OCI-M2 (cell line): ENCODE results near the gene DPYSL3.

Experiments used
- DNase-seq: peaks from one replicate; lab custom pipeline; 2025; ENCODE audit not compliant: unreplicated experiment; lab: John Stamatoyannopoulos, UW

Gene DPYSL3

DNA sequence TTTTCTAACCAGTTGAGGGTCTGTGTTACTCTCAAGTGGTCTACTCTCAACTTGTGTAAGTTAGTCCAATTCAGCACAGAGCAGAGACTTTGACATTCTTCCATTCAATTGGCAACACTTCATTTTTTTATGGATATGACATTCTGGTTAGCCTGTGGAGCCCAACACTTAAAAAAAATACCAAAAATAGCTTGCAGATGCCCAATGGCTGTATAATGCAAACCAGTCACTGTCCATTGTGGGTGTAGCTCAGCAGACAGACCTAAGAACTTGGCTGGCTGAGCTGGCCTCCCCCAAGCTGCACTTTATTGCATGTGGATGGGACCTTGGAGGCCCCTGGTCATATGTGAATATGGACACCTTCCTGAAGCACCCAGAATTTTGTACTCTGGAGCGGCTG is 103.2 kb downstream of the DPYSL3 start:
- DNase-seq, result no peak

DNA sequence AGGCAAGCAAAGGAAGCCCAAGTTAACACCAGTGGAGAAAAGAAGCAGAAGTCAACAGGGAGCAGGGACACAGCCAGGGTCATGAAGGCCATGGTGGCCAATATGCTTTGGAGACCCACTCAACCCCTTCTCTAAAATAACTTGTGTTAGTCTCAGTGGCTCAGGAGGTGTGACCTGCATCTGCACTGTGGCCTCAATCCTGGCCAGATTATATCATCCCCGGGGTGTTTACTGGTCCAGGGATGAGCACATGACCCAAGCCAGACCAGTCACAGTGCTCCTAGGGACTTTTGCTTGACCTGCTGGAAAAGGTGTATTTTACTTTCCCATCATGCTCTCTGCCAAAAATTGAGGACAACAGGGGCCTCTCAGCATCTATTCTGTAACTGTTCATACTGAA is 105.2 kb downstream of the DPYSL3 start:
- DNase-seq, result no peak

DNA sequence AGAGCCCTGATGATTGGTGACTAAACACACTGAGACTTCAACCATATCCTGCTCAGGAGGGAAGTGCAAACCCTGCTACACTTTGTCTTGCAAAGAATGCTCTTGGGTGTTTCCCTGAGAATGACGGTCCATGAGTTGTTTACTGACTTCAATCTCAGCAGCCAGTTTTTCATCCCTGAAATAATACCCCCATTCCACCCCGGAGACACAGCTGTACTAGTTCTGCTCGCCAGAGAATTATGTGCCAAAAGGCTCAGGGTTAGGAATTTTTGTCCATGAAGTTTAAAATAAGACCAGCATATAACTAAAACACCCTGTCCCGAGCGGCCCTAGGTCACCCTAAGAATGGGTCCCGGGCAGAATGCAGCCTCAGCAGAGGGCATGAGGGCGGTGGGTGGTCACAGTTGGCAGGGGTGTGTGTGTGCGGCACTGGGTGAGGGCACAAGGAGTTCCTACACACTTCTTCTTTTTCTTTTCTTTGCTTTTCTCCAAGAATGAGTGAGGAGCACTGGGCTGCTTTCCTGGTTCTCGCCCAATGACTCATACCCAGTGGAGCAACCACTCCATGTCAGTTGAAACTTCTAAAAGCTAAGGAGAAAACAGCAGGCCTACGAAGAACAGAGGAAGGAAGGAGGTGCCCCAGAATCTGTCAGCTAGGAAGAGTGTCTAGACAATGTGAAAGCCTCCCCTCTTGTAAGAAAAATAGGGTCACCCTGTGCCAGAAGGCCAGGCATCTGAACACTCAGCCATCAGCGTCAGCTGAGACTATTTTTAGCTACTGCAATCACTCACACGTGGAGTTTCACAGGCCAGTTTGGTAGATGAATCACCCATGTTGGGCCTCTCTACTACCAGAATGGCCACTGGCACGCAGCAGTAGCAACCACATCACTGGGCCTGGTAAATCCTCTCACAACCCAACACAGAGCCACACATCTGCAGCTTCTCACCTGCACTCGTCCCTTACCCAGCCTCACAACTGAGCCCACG is 105.9 kb downstream of the DPYSL3 start:
- DNase-seq, result no peak

DNA sequence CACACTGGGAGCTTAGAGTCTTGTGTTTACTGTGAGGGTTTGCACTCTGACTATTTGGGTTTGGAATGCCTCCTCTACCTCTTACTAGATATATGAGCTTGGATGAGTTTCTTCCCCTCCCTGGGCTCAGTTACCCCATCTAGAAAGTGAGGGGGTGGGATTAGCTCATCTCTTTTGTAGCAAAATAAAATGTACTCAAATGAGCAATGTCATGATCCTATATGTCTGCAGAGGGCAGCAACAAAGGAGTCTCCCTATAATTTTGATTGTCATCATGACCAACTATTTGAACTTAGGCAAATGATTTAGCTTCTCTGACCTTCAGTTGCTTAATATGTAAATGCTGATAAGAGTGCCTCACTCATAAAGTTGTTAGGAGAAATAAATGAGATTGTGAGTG is 109.0 kb downstream of the DPYSL3 start:
- DNase-seq, result no peak

DNA sequence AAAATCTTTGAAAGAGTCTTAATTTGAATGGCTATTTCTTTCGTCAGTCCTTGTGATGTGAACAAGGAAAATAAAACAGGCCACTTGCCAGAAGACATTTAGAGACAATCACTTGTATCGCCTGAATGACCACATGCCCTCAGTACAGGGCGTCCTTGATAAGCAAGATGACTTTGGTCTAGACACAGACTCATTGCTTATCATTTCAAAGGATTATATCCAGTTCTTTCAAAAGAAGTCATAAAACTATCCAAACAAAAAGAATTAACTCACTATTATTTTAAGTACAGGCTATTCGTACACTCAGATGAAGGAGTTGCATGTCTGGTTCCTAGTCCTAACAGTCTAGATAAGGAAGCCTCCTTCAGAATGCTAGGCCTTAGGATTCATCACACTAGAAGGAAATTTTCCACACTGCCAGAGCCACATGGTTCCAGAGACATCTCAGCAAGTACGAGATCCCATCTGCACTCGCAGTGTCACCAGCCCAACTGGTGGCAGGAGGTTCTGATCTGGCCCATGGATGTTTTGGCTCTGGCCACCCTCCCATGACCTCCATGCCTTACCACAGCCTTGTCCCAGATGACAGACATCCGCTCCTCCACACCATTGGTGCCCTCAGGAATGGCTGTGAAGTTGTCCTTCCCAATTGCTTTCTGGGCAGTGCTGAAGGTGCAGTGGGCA is 109.6 kb downstream of the DPYSL3 start:
- DNase-seq, result no peak

DNA sequence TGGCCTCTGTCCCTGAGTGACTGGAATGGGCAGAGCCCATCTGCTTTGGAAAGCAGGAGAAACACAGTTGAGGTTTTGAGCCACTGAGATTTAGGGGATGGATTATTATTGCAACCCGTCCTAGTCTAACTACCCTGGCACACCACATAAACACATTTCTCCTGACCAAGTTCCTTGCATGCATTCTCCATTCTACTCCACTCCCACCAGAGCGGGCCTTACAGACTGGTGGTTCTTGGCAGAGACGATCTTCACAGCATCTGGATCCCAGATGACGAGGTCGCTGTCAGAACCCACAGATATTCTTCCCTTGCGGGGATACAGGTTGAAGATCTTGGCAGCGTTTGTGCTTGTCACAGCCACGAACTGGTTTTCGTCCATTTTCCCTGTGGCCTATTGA is 111.0 kb downstream of the DPYSL3 start:
- DNase-seq, result no peak

DNA sequence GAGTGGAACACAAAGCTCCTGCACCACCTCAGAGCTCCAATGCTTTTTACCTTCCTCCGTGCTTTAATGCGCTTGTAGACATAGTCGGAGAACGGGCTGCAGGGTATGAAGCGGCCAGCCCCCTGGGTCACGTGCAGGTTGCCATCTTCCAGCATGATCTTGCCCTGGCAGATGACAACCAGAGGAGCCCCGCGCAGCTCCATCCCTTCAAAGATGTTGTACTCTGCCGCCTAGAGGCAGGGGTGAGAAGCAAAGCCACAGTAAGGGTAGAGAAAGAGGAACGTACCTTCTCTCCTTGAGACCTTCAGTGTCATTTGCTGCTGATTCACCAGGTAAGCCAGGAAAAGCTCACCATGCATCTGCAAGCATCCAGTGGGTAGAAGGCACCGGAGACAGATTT is 112.3 kb downstream of the DPYSL3 start:
- no peak for DNase-seq

DNA sequence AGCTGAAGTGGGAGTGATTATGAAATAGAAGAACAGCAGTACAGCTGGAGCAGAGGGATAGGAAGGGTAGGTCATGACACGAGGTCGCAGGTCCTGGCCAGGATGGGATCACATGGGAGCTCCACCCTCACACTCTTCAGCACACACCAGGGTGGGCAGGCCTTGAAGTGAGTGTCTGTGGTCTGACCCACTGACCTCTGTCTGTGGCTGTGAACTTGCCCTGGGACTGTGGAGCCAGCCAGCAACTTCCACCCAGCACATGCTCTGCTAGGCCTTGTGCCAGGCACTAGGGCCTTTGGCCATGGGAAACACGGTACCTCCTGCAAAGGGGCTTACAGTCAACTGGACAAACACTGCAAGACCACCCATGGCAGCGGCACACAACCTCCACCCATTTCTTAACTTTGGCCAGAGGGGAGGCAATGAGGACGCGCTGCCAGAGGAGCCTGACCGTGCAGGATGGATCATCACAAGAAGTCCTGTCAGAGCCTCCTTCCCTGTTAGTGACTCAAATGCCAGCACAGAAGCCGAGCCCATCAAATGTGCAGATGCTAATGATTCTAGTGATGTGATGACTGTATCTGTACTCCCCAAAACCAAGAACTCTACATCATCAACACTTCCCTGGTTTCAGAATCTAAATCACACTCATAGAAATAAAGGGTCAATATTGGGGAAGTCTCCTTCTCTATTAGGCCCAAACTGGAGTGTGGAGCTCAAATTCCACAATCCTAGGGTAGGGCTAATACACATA is 113.6 kb downstream of the DPYSL3 start:
- DNase-seq, result no peak

DNA sequence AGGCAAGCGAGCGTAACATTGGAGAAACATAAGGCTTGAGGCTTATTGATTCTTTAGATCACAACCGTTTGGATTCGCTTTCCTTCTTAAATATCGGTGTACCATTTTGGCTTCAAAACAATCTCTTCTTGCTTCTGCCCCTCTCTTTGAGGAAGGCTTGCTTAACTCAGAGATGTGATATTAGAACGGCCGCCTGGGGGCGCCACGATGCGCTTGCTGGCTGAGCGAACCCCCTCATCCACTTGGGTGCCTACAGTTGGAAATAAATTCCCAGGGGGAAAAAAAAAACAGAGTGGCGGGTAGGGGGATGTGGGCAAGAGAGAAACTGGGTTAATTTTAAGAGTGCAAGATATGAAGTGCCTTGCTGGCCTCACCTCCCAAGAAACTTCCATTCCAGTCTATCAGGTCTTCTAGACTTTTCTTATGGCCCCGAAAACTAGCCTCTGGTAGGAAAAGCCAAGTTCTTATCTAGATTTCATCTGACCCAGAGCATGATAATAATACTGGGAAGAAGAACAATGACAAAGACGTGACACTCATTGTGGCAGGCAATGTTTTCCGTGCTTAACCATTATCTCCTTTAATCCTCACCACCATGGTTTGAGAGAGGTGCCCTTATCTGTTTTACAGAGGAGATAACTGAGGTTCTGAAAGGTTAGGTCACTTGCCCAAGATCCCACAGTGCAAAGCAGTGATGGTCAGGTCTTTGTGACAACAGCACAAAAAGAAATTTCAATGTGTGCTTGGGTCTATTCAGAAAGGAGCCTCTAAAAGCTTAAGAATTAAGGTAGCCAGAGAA is 115.8 kb downstream of the DPYSL3 start:
- no peak for DNase-seq

DNA sequence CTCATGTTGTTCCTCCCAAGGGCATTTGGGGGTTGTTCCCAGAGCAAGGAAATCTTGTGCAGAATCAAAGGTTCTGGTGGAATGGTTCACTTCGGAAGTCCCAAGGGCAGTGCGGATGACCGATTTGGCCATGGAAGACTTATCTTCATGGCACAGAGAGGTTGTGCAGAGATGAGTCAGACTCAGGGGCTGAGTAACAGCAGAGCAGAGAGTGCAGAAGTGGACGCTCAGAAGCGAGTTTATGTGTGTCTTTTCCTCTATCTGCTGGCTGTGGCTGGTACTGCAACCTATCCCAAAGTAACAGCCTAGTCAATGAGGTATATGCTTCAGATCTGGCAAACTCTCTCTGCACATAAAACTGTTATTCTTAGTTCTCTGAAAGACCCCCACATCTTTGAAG is 118.1 kb downstream of the DPYSL3 start:
- DNase-seq, result no peak

DNA sequence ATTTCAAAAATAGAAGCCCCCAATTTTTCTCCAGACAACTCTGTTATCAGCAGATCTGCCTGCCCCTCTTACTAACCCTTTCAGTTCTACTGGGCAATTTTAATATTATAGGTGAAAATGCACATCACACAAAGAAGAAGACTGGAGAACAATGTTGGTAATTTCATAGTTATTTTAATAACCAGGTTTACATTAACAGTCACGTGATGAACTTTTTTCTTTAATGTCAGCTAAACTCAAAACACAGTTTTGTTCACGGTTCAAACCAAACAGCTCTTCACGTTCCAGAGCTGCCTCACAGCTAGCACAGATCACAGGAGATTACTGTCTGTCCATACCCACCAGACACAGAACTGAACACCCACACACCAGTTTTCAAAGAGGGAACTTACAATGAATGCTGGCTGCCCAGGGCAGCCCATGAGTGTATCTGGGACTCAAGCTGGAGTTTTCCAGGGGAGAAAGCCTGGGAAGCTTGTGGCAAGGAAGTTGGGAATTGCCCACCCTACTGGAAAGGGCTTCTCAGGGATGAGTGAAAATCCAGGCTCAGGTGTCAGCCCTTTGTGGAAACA is 119.1 kb downstream of the DPYSL3 start:
- no peak for DNase-seq

DNA sequence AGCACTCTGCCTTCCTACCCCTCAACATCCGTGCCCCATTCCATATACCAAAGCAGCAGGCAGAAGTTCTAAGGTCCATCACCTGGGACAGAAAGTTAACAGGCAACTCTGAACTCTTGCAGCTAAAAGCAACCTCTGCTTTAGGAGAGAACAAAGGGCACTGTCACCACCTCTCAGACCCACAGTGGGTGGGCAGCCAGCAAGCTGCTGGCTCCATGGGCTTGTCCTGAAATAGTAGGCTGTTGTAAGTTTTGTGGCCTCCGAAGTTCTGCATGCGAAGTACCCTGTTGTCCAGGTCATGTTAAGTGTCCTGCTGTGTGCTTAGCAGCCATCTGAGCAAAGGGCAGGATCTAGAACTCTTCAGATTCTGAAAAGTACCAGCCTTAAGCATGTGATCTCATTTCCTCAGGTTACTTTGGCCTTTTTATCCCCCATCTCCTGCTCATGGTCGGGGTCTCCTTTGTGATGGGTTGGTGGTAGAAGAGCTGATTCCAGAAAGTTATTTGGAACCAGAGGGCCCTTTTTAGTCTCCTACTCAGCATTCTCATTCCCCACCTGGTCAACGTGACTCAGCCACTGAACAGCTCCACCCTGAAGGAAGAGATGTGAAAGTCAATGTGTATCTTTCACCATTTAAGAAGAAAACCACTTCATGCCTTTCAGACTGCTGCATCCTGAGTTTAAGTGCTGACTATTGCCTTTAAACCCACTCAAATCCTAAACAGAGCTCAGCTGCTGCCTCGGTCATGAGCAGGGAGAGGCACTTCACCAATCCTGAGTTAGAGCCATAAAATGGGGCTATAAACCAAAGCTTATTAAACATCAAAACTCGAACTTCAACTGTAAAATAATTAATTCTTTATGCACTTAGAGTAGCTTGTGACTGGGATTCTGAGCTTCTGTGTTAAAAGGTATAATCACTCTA is 121.4 kb downstream of the DPYSL3 start:
- no peak for DNase-seq

DNA sequence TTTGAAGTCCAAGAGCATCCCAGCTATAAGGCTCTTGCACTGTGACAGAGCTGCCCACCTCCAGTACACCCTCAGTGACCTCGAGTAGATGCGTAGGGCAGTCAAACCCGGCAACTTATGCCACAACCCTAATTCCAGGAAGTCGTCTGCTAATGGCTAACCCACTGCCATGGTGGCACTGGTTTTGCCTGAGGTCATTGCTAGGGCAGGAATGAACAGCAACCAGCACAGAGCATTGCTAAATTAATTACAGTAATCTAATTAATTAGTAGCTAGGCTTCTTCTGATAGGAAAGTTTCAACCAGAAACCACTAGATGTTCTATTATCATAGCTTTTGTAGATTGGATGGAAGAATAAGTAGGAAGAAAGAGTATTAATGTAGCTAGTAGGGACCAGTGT is 122.8 kb downstream of the DPYSL3 start:
- DNase-seq, result no peak

DNA sequence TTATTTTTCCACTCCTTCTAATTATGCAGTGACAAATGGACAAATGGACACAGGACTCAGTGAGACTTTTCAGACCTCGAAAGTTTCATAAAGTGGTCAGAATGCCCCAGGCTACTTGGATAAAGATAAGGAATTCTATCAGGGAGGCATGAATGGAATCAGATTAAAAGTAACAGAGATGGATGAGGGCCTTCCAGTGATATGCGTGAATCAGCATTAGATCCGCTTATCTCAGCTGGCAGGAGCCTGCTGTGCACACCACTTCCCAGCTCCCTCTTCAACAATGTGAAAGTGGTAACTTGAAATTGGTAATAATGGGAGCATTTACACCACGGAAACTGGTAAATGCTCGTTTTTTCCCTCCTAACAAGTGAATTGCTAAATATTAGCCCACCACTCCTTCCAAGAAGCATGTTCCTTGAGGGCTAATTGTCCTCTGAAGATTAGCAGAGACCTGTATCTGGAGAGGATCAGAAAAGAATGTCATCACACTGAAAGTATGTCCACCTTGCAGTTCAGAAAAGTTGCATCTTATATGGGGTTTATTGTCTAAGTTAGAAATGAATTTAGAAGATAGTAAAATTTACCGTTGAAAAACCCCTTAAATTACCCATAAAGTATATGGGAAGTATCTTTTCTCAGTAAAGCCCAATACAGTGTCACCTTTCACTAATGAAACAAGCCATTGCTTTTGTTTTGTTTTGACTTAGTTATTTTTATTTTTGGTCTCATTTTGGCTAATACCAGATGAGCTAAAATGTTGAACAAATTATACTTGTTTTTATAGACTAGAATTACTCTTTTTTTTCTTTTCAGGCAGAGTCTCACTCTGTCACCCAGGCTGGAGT is 125.3 kb downstream of the DPYSL3 start:
- no peak for DNase-seq

DNA sequence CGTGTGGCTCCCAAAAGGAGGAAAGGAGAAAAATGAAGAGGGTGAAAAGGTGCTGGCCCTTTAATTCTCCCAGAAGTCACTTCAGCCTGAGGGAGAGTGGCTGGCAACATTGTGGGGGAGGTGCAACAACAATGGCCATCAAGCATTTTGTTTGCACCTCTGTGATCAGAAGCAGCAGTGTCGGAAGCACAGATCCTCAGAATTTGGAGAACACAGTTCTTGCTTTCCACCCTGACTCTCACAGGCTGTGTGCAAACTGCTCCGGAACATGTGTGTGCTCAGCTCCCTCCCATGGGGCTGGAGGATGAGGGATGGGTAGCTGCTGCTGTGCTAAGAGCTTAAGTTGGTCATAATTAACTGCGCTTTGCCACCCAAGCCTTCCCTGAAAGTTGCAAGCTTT is 127.1 kb downstream of the DPYSL3 start:
- no peak for DNase-seq

DNA sequence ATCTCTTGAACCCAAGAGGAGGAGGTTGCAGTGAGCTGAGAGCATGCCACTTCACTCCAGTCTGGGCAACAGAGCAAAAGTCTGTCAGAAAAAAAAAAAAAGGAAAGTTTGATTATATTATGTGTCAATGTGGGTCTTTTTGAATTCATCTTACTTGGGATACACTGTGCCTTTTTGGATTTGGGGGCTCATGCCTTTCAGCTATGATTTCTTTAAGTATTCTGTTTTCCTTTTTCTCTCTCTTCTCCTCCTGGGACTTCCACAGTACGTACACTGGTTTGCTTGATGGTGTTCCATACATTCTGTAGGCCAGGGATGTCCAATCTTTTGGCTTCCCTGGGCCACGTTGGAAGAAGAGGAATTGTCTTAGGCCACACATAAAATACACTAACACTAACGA is 128.3 kb downstream of the DPYSL3 start:
- DNase-seq, result no peak

DNA sequence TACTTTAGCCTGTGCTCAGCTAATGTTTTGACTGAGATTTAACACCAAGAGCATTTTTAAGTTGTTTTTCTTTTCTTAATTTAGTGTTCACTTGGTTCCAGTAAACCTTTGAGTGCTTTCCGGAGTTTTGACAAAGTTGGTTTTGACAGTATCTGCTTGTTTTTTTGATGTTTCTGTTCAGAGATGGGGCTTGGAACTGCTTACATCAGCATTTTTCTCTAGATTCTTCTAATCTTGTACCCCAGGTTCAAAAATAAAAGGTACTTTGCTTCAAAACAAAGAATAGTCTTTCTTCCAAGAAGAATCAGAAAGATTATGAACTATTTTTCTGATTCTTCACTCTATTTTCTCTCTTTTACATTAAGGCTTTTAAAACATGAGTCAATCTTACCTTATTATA is 132.2 kb downstream of the DPYSL3 start:
- DNase-seq, result no peak

DNA sequence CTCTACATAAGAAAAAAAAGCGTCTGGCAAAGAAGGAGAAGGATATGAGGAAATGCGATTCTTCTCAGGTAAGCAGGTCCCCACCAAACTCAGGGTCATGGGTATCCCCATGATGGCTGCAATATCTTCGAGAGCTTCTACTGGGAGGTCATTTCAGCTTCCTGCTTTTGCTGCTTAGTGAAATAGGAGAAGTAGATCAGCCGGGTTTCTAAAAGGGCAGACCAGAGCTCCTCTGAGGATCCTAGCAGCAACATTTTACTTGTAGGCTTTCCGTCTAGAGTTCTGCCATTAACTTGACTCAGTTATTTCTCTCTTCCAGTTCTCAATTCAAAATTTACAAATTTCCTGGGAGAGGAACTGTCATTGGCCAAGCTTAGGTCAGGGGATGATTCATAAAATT is 134.7 kb downstream of the DPYSL3 start:
- DNase-seq, result no peak

DNA sequence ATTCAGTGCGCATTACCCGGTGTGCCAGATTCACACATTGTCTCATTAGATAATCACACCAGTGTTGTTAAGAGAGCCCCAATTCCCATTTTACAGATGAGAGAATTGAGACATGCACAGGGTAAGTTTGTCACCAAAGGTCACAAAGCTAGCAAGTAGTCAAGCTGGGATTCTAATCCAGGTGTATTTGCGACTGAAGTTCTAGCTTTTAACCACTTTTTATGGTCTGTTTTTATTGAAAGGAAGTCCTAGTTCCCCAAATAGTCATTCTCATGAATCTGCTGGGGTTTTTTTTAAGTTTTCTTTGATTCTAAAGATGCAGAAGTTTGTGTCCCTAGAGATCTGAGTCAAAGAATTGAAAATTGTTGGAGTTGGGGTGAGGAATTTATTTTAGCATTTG is 136.5 kb downstream of the DPYSL3 start:
- DNase-seq, result no peak
